DND-41 (cell line): ENCODE data around the gene ATG13.

ENCODE experiments used
- EZH2 ChIP-seq: IDR thresholded peaks from 3 replicates; pipeline ENCODE4 v1.6.1; 2012; ENCODE audit warnings: borderline replicate concordance, low read depth, mild to moderate bottlenecking, moderate library complexity, low read length, inconsistent platforms; ENCODE audit not compliant: severe bottlenecking
- TF ChIP-seq, protein P1 (sequence below): IDR thresholded peaks from 2 replicates; pipeline ENCODE4 v1.5.1; 2012; ENCODE audit warnings: borderline replicate concordance, low read length, moderate library complexity, mild to moderate bottlenecking; ENCODE audit not compliant: poor library complexity, severe bottlenecking; ENCODE audit errors: extremely low read depth

DNA sequence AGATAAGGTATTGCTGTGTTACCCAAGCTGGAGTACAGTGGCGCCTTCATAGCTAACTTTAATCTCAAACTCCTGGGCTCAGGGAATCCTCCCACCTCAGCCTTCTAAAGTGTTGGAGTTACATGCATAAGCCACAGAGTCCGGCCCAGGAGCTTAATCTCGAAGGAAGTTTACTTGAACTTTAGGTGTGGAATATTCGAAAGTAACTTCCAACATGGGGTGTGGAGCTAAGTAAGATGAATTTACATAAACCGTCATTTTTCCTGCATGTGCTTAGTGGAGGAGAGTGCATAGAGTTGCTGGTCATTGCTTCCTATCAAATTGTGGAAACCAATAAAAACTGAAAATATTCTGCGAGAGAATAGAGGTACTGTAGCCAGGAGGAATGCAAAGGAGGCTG lies 1.5 kb downstream of the ATG13 start:
- TF ChIP-seq, protein P1, sequence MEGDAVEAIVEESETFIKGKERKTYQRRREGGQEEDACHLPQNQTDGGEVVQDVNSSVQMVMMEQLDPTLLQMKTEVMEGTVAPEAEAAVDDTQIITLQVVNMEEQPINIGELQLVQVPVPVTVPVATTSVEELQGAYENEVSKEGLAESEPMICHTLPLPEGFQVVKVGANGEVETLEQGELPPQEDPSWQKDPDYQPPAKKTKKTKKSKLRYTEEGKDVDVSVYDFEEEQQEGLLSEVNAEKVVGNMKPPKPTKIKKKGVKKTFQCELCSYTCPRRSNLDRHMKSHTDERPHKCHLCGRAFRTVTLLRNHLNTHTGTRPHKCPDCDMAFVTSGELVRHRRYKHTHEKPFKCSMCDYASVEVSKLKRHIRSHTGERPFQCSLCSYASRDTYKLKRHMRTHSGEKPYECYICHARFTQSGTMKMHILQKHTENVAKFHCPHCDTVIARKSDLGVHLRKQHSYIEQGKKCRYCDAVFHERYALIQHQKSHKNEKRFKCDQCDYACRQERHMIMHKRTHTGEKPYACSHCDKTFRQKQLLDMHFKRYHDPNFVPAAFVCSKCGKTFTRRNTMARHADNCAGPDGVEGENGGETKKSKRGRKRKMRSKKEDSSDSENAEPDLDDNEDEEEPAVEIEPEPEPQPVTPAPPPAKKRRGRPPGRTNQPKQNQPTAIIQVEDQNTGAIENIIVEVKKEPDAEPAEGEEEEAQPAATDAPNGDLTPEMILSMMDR: no peak
- no peak for TF ChIP-seq EZH2
